ENCODE data around the gene KCNMA1. TPM values are rescaled to one million over a fixed set of nuclear protein-coding genes. Genes with fewer than 3 reads are reported as not detected.

Gene KCNMA1
- total RNA-seq, 4 donors from 2014 or later, result 10.1 to 32.6 (median 20.1) TPM

- DNase-seq (ENCODE audit: low spot score) (no peak), ATAC-seq (ENCODE audit: low FRiP score) (no peak)
- no peak for TF ChIP-seq CTCF (IDR thresholded peaks at IDR 0.05)
Measured at GRCh38 chr10:77647543-77648293, 10.1 kb upstream of the KCNMA1 start.

GRCh38 chr10:77644557-77645243 is 7.1 kb upstream of the KCNMA1 start:
- TF ChIP-seq CTCF (IDR thresholded peaks at IDR 0.05), result no peak
- DNase-seq (ENCODE audit: low spot score) (no peak), ATAC-seq (ENCODE audit: low FRiP score) (no peak)

- no peak for TF ChIP-seq CTCF (IDR thresholded peaks at IDR 0.05)
- peak; percentile 45 for ATAC-seq (ENCODE audit: low FRiP score)
- no peak for DNase-seq (ENCODE audit: low spot score)
Measured at GRCh38 chr10:77643795-77644468, 6.3 kb upstream of the KCNMA1 start.

- peak in 1 of 3 donors; percentile 47 for TF ChIP-seq CTCF (IDR thresholded peaks at IDR 0.05)
- ATAC-seq (ENCODE audit: low FRiP score) (no peak), DNase-seq (ENCODE audit: low spot score) (peak; percentile 85)
Measured at GRCh38 chr10:77641788-77642397, 4.3 kb upstream of the KCNMA1 start.

- ATAC-seq (ENCODE audit: low FRiP score), result no peak
- TF ChIP-seq CTCF (IDR thresholded peaks at IDR 0.05), result no peak
- no peak for DNase-seq (ENCODE audit: low spot score)
Measured at GRCh38 chr10:77641344-77641743, 3.7 kb upstream of the KCNMA1 start.

GRCh38 chr10:77640167-77640566 is 2.6 kb upstream of the KCNMA1 start:
- ATAC-seq (ENCODE audit: low FRiP score) (no peak), DNase-seq (ENCODE audit: low spot score) (no peak)
- TF ChIP-seq CTCF (IDR thresholded peaks at IDR 0.05), result no peak
